IMR-90 (cell line): ENCODE results near the gene HIRA. TPM values are rescaled to one million over a fixed set of nuclear protein-coding genes. Genes with fewer than 3 reads are reported as not detected.

Experiments used
- ATAC-seq: fragments of 200-7000 bp; cut with Tn5 transposase; 2 replicates; pipeline ENCODE4 v1.9.1; 2020; ENCODE audit warnings: low read depth, mild to moderate bottlenecking, moderate library complexity
- BruUV-seq: library from RNA; stranded (reverse); fragments of 400-500 nt; replicated peaks from 2 replicates; lab custom pipeline; 2021; lab: Mats Ljungman, UMichigan
- CTCF ChIA-PET: fragments of 300-600 bp; formaldehyde crosslinking; extraction: SDS; loops from one replicate; lab custom pipeline; 2021; ENCODE audit warnings: antibody characterized with exemption; lab: Yijun Ruan, JAX
- POLR2A ChIA-PET: fragments of 300-600 bp; sonication (Branson Sonifier 250); formaldehyde crosslinking; loops from one replicate; lab custom pipeline; 2022; ENCODE audit warnings: antibody characterized with exemption; ENCODE audit not compliant: unreplicated experiment; lab: Charles Lee
- DNase-seq: peaks from one replicate; pipeline ENCODE4 v3.0.0; 2013
- H2AFZ ChIP-seq: replicated peaks from 2 replicates; pipeline ENCODE3; 2013; ENCODE audit warnings: low read length, mild to moderate bottlenecking; ENCODE audit not compliant: poor library complexity
- H2AK5ac ChIP-seq: 2 replicates; pipeline ENCODE4 v1.6.1; 2013; ENCODE audit warnings: low read depth, low read length, inconsistent platforms
- H2AK9ac ChIP-seq: replicated peaks from 2 replicates; pipeline ENCODE3; 2013; ENCODE audit warnings: mild to moderate bottlenecking, low read depth, low read length, moderate library complexity; ENCODE audit not compliant: poor library complexity
- H2BK120ac ChIP-seq: 2 replicates; pipeline ENCODE4 v1.6.1; 2013; ENCODE audit warnings: low read depth, low read length, inconsistent platforms
- H2BK15ac ChIP-seq: 3 replicates; pipeline ENCODE4 v1.6.1; 2013; ENCODE audit warnings: low read depth, low read length, inconsistent platforms
- H2BK20ac ChIP-seq: 2 replicates; pipeline ENCODE4 v1.6.1; 2013; ENCODE audit warnings: low read depth, mild to moderate bottlenecking, inconsistent platforms, low read length, moderate library complexity
- H2BK5ac ChIP-seq: 2 replicates; pipeline ENCODE4 v1.6.1; 2013; ENCODE audit warnings: mild to moderate bottlenecking, low read depth, low read length, inconsistent platforms; ENCODE audit not compliant: poor library complexity, severe bottlenecking
- H3K14ac ChIP-seq: replicated peaks from 2 replicates; pipeline ENCODE4 v1.6.1; 2013; ENCODE audit warnings: low read depth, low read length, inconsistent platforms
- H3K18ac ChIP-seq: 2 replicates; pipeline ENCODE4 v1.6.1; 2013; ENCODE audit warnings: low read depth, low read length, control low read depth
- H3K23ac ChIP-seq: 2 replicates; pipeline ENCODE4 v1.6.1; 2013; ENCODE audit warnings: low read depth, low read length, inconsistent platforms
- H3K27ac ChIP-seq: 2 replicates; pipeline ENCODE4 v1.5.1; 2013; ENCODE audit warnings: mild to moderate bottlenecking, control low read depth, low read length; ENCODE audit not compliant: insufficient read depth
- H3K27me3 ChIP-seq: 2 replicates; pipeline ENCODE4 v1.6.1; 2013; ENCODE audit warnings: low read length; ENCODE audit not compliant: control insufficient read depth, insufficient read depth
- H3K36me3 ChIP-seq: 2 replicates; pipeline ENCODE4 v1.6.1; 2013; ENCODE audit warnings: low read length, mixed read lengths; ENCODE audit not compliant: control insufficient read depth, insufficient read depth
- H3K4ac ChIP-seq: 2 replicates; pipeline ENCODE4 v1.6.1; 2013; ENCODE audit warnings: low read depth, low read length, inconsistent platforms
- H3K4me1 ChIP-seq: 2 replicates; pipeline ENCODE4 v1.6.1; 2013; ENCODE audit warnings: low read length, mixed read lengths; ENCODE audit not compliant: control insufficient read depth, insufficient read depth
- H3K4me2 ChIP-seq: 2 replicates; pipeline ENCODE4 v1.6.1; 2013; ENCODE audit warnings: low read depth, mild to moderate bottlenecking, control low read depth, low read length, moderate library complexity
- H3K4me3 ChIP-seq: 2 replicates; pipeline ENCODE4 v1.5.1; 2013; ENCODE audit warnings: low read depth, mild to moderate bottlenecking, control low read depth, low read length, moderate library complexity; ENCODE audit not compliant: insufficient read depth
- H3K56ac ChIP-seq: 2 replicates; pipeline ENCODE4 v1.6.1; 2013; ENCODE audit warnings: low read length, inconsistent platforms; ENCODE audit not compliant: insufficient read depth; ENCODE audit errors: extremely low read depth
- H3K79me1 ChIP-seq, 2 experiments: 2 replicates each; pipeline ENCODE4 v1.6.1; 2013; ENCODE audit warnings: low read length in 2 of 2, inconsistent platforms in 1 of 2, low read depth in 1 of 2
- H3K9ac ChIP-seq: 2 replicates; pipeline ENCODE4 v1.6.1; 2013; ENCODE audit warnings: low read depth, low read length, control low read depth
- H3K9me1 ChIP-seq: 2 replicates; pipeline ENCODE4 v1.6.1; 2013; ENCODE audit warnings: low read length, inconsistent platforms; ENCODE audit not compliant: insufficient read depth
- H3K9me3 ChIP-seq: 2 replicates; pipeline ENCODE4 v1.6.1; 2013; ENCODE audit warnings: low read length; ENCODE audit not compliant: control insufficient read depth, insufficient read depth
- H4K20me1 ChIP-seq: 2 replicates; pipeline ENCODE4 v1.6.1; 2013; ENCODE audit warnings: low read length, inconsistent platforms; ENCODE audit not compliant: insufficient read depth
- H4K5ac ChIP-seq: 2 replicates; pipeline ENCODE4 v1.6.1; 2013; ENCODE audit warnings: mild to moderate bottlenecking, low read depth, low read length, control low read depth
- H4K8ac ChIP-seq, 2 experiments: 2 replicates each; pipeline ENCODE4 v1.6.1; 2013; ENCODE audit warnings: low read depth in 2 of 2, low read length in 2 of 2, control low read depth in 1 of 2, inconsistent platforms in 1 of 2
- H4K91ac ChIP-seq: 2 replicates; pipeline ENCODE4 v1.6.1; 2013; ENCODE audit warnings: low read depth, low read length, inconsistent platforms; ENCODE audit not compliant: insufficient read depth
- BHLHE40 ChIP-seq: fragments of 150-350 bp; IDR thresholded peaks from 2 replicates; pipeline ENCODE4 v1.6.1; 2016; ENCODE audit warnings: mild to moderate bottlenecking, low read depth, low read length
- CEBPB ChIP-seq: IDR thresholded peaks from 2 replicates; pipeline ENCODE4 v1.6.1; 2012; ENCODE audit warnings: low read depth, low read length, improper control_type of control experiment
- FOS ChIP-seq: fragments of 150-350 bp; IDR thresholded peaks from 2 replicates; pipeline ENCODE4 v1.6.1; 2016; ENCODE audit warnings: low read depth, low read length
- MAFK ChIP-seq: IDR thresholded peaks from 2 replicates; pipeline ENCODE4 v1.6.1; 2012; ENCODE audit warnings: low read depth, low read length, improper control_type of control experiment
- MAZ ChIP-seq: IDR thresholded peaks from 2 replicates; pipeline ENCODE4 v1.6.1; 2012; ENCODE audit warnings: low read depth, mild to moderate bottlenecking, low read length, improper control_type of control experiment, moderate library complexity, borderline replicate concordance
- MXI1 ChIP-seq: IDR thresholded peaks from 2 replicates; pipeline ENCODE4 v1.6.1; 2012; ENCODE audit warnings: low read depth, mild to moderate bottlenecking, low read length, moderate library complexity, borderline replicate concordance
- POLR2A ChIP-seq: IDR thresholded peaks from 2 replicates; pipeline ENCODE4 v1.6.1; 2012; ENCODE audit warnings: mild to moderate bottlenecking, low read depth, low read length
- RAD21 ChIP-seq: IDR thresholded peaks from 2 replicates; pipeline ENCODE4 v1.6.1; 2012; ENCODE audit warnings: low read length, improper control_type of control experiment
- RCOR1 ChIP-seq: IDR thresholded peaks from 2 replicates; pipeline ENCODE4 v1.6.1; 2012; ENCODE audit warnings: mild to moderate bottlenecking, low read length, improper control_type of control experiment; ENCODE audit not compliant: insufficient replicate concordance
- RFX5 ChIP-seq: IDR thresholded peaks from 2 replicates; pipeline ENCODE4 v1.8.0; 2012; ENCODE audit warnings: low read depth, mild to moderate bottlenecking, low read length, moderate library complexity
- SMC3 ChIP-seq: fragments of 150-350 bp; IDR thresholded peaks from 2 replicates; pipeline ENCODE4 v1.6.1; 2016; ENCODE audit warnings: low read depth, mild to moderate bottlenecking, antibody characterized with exemption, low read length, moderate library complexity
- WGBS, 2 experiments: methylation state at CpG; one replicate each; pipeline versions ENCODE4 v1.1.5 to v1.1.7; 2013; ENCODE audit warnings: missing lambda C conversion rate in 2 of 2; ENCODE audit not compliant: insufficient read length in 1 of 2; ENCODE audit errors: extremely low coverage in 2 of 2; 5-methylcytosine and 5-hydroxymethylcytosine counted together
- dilution Hi-C: fragments of 300-500 bp; cut with HindIII; formaldehyde crosslinking; loops from one replicate; pipeline ENCODE4 v1.14.3; 2018; ENCODE audit warnings: low sequenced_read_pairs; ENCODE audit not compliant: unreplicated experiment
- in situ Hi-C: fragments of 300-500 bp; cut with MboI; formaldehyde crosslinking; loops from 3 replicates; pipeline ENCODE4 v1.14.3; 2019; ENCODE audit warnings: low sequenced_read_pairs, inconsistent platforms, mixed read lengths
- intact Hi-C: fragments of 100-400 bp; cut with micrococcal nuclease; formaldehyde crosslinking; loops from 2 replicates; pipeline ENCODE4 v1.10.0; 2022
- polyA plus RNA-seq, 3 experiments: library from polyadenylated mRNA; depleted of rRNA; stranded (reverse); fragments of >200 nt; gene quantifications; 2 replicates each; pipeline ENCODE4 v1.2.3, GENCODE V29; 2012; ENCODE audit warnings: low replicate concordance in 1 of 3
- total RNA-seq: library from RNA; depleted of rRNA; stranded (reverse); fragments of >200 nt; gene quantifications from 2 replicates; pipeline ENCODE4 v1.2.3, GENCODE V29; 2012
- TF ChIP-seq, protein P1 (sequence below): conservative IDR thresholded peaks from 2 replicates; pipeline ENCODE4 v1.5.1; 2012; ENCODE audit warnings: mild to moderate bottlenecking, low read depth, low read length, improper control_type of control experiment
- TF ChIP-seq, protein P2 (sequence below): fragments of 150-350 bp; IDR thresholded peaks from 2 replicates; pipeline ENCODE4 v1.6.1; 2017; ENCODE audit warnings: mild to moderate bottlenecking, antibody characterized with exemption, low read length, low read depth

HIRA gene
- total and polyA plus RNA-seq, 2 of the 4 experiments (the other 2 are of a cell fraction): 14.5 to 24.2 TPM

DNA sequence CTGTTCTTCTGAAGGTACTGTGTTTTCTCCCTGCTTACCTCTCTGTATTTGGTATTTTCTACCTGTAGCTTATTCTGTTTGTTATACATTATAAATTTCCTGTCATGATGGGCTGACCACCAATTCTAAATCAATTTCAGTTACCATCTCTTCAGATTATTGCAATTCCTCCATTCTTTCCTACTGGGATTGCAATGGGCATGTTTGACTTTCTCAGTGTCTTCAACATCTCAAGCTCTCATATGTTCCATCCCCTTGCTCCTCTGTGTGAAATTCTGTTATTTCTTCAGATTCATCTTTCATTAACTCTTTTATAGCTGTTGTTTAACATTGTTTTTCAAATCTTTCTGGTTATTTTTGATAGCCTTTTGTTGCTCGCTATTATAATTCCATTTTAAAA is 31.5 kb upstream of the HIRA start:
- H3K27me3 ChIP-seq: no peaks in the 10 kb centered on the region
- intact Hi-C loops: no loop called here
- H3K14ac ChIP-seq: no peak overlapping the region
- ChIA-PET CTCF (interaction anchor here (0.5 kb wide), 1 partner anchor 1913 kb away, joined by 3 read pairs; no protein-coding TSS in a partner anchor), POLR2A (no interaction called here)
- no peak overlapping the region for H2BK5ac ChIP-seq
- H3K36me3 ChIP-seq: peaks cover 40% of the 10 kb centered on the region
- H2AK9ac ChIP-seq: no peak overlapping the region
- H4K20me1 ChIP-seq: peaks cover 16% of the 10 kb centered on the region
- peaks cover 5 to 27% of the 10 kb centered on the region in 2 experiments for H3K79me1 ChIP-seq
- no peak overlapping the region for H4K5ac ChIP-seq
- H3K23ac ChIP-seq: no peak overlapping the region
- H3K9me1 ChIP-seq: peaks cover 15% of the 10 kb centered on the region
- H3K18ac ChIP-seq: no peak overlapping the region
- WGBS, 2 experiments: no CpG with 5 or more reads among the region's 1 CpG
- H4K91ac ChIP-seq: no peak overlapping the region
- H2BK120ac ChIP-seq: no peak overlapping the region
- no TSS peak for BruUV-seq
- H3K4me3 ChIP-seq: no peak overlapping the region
- in situ Hi-C loops: no loop called here
- dilution Hi-C loops: no loop called here
- H3K9me3 ChIP-seq: no peaks in the 10 kb centered on the region
- no peak overlapping the region for H2BK15ac ChIP-seq
- no peak overlapping the region for H4K8ac ChIP-seq
- H2AK5ac ChIP-seq: no peak overlapping the region
- ATAC-seq (no peak), DNase-seq (no peak)
- no peak overlapping the region for H3K4me2 ChIP-seq
- no peak overlapping the region for H2AFZ ChIP-seq
- no peak overlapping the region for H3K27ac ChIP-seq
- no peak overlapping the region for H2BK20ac ChIP-seq
- H3K4me1 ChIP-seq: peaks cover 8% of the 10 kb centered on the region; the same call in 1 of the 2 replicates
- no peak for TF ChIP-seq MAFK
- TF ChIP-seq SMC3: no peak
- TF ChIP-seq, protein P1, sequence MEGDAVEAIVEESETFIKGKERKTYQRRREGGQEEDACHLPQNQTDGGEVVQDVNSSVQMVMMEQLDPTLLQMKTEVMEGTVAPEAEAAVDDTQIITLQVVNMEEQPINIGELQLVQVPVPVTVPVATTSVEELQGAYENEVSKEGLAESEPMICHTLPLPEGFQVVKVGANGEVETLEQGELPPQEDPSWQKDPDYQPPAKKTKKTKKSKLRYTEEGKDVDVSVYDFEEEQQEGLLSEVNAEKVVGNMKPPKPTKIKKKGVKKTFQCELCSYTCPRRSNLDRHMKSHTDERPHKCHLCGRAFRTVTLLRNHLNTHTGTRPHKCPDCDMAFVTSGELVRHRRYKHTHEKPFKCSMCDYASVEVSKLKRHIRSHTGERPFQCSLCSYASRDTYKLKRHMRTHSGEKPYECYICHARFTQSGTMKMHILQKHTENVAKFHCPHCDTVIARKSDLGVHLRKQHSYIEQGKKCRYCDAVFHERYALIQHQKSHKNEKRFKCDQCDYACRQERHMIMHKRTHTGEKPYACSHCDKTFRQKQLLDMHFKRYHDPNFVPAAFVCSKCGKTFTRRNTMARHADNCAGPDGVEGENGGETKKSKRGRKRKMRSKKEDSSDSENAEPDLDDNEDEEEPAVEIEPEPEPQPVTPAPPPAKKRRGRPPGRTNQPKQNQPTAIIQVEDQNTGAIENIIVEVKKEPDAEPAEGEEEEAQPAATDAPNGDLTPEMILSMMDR: no peak
- TF ChIP-seq POLR2A: no peak
- TF ChIP-seq RAD21: no peak
- TF ChIP-seq BHLHE40: no peak
- no peak for TF ChIP-seq FOS
- no peak for TF ChIP-seq RFX5
- TF ChIP-seq RCOR1: no peak
- no peak for TF ChIP-seq MAZ
- no peak for TF ChIP-seq CEBPB
- TF ChIP-seq, protein P2, sequence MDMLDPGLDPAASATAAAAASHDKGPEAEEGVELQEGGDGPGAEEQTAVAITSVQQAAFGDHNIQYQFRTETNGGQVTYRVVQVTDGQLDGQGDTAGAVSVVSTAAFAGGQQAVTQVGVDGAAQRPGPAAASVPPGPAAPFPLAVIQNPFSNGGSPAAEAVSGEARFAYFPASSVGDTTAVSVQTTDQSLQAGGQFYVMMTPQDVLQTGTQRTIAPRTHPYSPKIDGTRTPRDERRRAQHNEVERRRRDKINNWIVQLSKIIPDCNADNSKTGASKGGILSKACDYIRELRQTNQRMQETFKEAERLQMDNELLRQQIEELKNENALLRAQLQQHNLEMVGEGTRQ: no peak
- no peak for TF ChIP-seq MXI1
- no peak overlapping the region for H3K4ac ChIP-seq
- H3K9ac ChIP-seq: no peak overlapping the region
- no peak overlapping the region for H3K56ac ChIP-seq
